Keratinocyte (primary cell): Measurements from ENCODE around the gene DPF3.

ENCODE experiments used
- CTCF ChIP-seq, 3 experiments: IDR thresholded peaks in 1 of 3; conservative IDR thresholded peaks in 1 of 3; optimal IDR thresholded peaks in 1 of 3; 2 replicates in 2 of 3; 3 replicates in 1 of 3; pipeline versions ENCODE3 to v1.5.1; 2011; ENCODE audit warnings: low read length in 3 of 3, mild to moderate bottlenecking in 3 of 3, moderate library complexity in 2 of 3, control low read depth in 1 of 3, inconsistent platforms in 1 of 3; ENCODE audit not compliant: insufficient read depth in 2 of 3; ENCODE audit errors: extremely low read depth in 1 of 3
- EZH2 ChIP-seq: IDR thresholded peaks from one replicate; pipeline ENCODE4 v1.6.1; 2012; ENCODE audit warnings: inconsistent platforms, mild to moderate bottlenecking, low read length, moderate library complexity

GRCh38 chr14:72763892-72764291, 130.0 kb downstream of the DPF3 start:
- TF ChIP-seq CTCF (optimal IDR thresholded peaks at IDR 0.05 in 1 of 3, IDR thresholded peaks at IDR 0.05 in 1 of 3, conservative IDR thresholded peaks at IDR 0.05 in 1 of 3; ENCODE audit: extremely low read depth in 1 of 3, insufficient read depth in 2 of 3, low read length in 3 of 3): no peak
- no peak for TF ChIP-seq EZH2
